Thymus (tissue), 11 donors: ENCODE measurements around the gene C11orf65. TPM values are rescaled to one million over a fixed set of nuclear protein-coding genes. Genes with fewer than 3 reads are reported as not detected.
"Not testable (repeated sequence)": the region's sequence is repeated elsewhere in the genome, so short reads cannot be mapped to it uniquely, and the experiment has no call there.

ENCODE experiments used
- DNase-seq, 9 donors: peaks; one replicate each; pipeline ENCODE4 v3.0.0-alpha.2; 2013; ENCODE audit warnings: low spot score in 9 of 9, low read depth in 6 of 9, missing footprints in 1 of 9
- H3K27ac ChIP-seq, 2 donors: one replicate each; pipeline ENCODE4 v1.5.1; 2013; ENCODE audit warnings: control low read depth in 1 of 2, low read depth in 1 of 2, low read length in 1 of 2, mild to moderate bottlenecking in 1 of 2, moderate library complexity in 1 of 2
- H3K27me3 ChIP-seq, 2 donors: one replicate each; pipeline ENCODE4 v1.5.1; 2013; ENCODE audit warnings: low read length in 1 of 2; ENCODE audit not compliant: control insufficient read depth in 2 of 2, insufficient read depth in 1 of 2
- H3K36me3 ChIP-seq, 2 donors: one replicate each; pipeline ENCODE4 v1.5.1; 2013; ENCODE audit warnings: low read length in 1 of 2, mild to moderate bottlenecking in 1 of 2, moderate library complexity in 1 of 2; ENCODE audit not compliant: control insufficient read depth in 2 of 2, insufficient read depth in 2 of 2
- H3K4me1 ChIP-seq, 2 donors: one replicate each; pipeline ENCODE4 v1.5.1; 2013; ENCODE audit warnings: low read length in 2 of 2; ENCODE audit not compliant: control insufficient read depth in 2 of 2, insufficient read depth in 2 of 2
- H3K4me3 ChIP-seq, 2 donors: one replicate each; pipeline ENCODE4 v1.5.1; 2013; ENCODE audit warnings: low read length in 2 of 2, control low read depth in 1 of 2, mild to moderate bottlenecking in 1 of 2
- H3K9me3 ChIP-seq, 2 donors: one replicate each; pipeline ENCODE4 v1.5.1; 2013; ENCODE audit warnings: low read length in 1 of 2, mild to moderate bottlenecking in 1 of 2; ENCODE audit not compliant: control insufficient read depth in 2 of 2, insufficient read depth in 1 of 2
- WGBS: extraction: QIAGEN DNeasy Blood & Tissue Kit; methylation state at CpG from one replicate; pipeline ENCODE4 v1.1.7; 2013; 5-methylcytosine and 5-hydroxymethylcytosine counted together
- polyA plus RNA-seq: library from polyadenylated mRNA; stranded (reverse); fragments of 200-250 nt; gene quantifications from one replicate; pipeline ENCODE4 v1.2.3, GENCODE V29; 2013
- total RNA-seq: library from RNA; stranded (reverse); fragments of 120-200 nt; gene quantifications from one replicate; pipeline ENCODE4 v1.2.4, GENCODE V29; 2013
- donor health status: healthy.

Gene C11orf65
- total and polyA plus RNA-seq, 2 donors = 1.4 to 1.8 TPM

DNA sequence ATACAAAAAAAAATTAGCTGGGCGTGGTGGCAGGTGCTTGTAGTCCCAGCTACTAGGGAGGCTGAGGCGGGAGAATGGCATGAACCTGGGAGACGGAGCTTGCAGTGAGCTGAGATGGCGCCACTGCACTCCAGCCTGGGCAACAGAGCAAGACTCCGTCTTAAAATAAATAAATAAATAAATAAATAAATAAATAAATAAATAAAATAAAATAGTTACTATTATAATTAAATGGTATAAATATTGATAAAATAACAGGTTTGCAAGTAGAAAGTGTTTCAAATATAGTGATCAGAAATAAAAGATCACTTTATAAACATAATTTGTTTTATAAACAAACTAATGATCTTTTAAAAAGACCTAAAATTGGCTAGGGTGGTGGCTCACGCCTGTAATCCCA is 70.7 kb downstream of the C11orf65 start:
- not testable (repeated sequence) for H3K36me3 ChIP-seq, H3K9me3 ChIP-seq, H3K27me3 ChIP-seq, H3K27ac ChIP-seq, DNase-seq, H3K4me3 ChIP-seq, H3K4me1 ChIP-seq
- whole genome bisulfite sequencing = 97% methylated on average over 6 of the region's 6 CpGs

DNA sequence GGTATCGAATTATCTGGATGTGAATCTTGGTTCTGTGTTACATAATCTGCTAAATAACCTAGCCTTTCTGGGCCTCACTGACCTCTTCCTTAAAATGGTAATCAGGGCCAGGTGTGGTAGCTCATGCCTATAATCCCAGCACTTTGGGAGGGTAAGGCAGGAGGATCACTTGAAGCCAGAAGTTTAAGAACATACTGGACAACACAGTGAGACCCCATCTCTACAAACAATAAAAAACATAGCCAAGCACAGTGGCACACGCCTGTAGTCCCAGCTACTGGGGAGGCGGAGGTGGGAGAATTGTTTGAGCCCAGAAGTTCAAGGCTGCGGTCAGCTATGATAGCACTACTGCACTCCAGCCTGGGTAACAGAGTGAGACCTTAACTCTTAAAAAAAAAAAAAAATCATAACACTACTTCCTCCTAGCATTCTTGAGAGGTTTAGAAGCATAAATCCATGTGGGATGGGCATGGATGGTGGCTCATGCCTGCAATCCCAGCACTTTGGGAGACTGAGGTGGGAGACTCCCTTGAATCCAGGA is 72.5 kb downstream of the C11orf65 start:
- Histone ChIP-seq H3K4me3 (no peak overlapping the region), H3K36me3 (no peaks in the 10 kb centered on the region), H3K27ac (no peak overlapping the region), H3K4me1 (no peaks in the 10 kb centered on the region), H3K27me3 (no peaks in the 10 kb centered on the region), H3K9me3 (no peaks in the 10 kb centered on the region)
- DNase-seq = no peak
- 97% methylated on average over 4 of the region's 4 CpGs for WGBS

DNA sequence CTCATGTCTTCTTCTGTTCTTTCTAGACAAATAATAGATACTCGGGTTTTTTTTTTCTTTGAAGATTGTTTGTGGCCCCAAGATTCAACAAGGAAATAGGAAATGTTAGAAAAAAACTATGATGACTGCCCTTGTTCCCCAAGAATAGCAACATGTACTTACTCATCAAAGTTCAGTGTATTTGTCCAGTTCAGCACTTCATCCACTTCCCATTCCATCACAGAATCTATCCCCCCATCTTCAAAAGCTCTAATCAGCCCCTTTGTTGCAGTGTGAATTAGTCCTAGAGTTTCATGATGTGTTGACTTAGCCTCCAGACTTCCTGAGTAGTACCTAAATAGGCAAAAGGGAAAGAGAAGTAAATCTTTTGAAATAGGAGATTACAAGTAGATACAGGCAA is 74.3 kb downstream of the C11orf65 start:
- H3K27ac ChIP-seq = no peak overlapping the region
- no peaks in the 10 kb centered on the region for H3K9me3 ChIP-seq
- no peaks in the 10 kb centered on the region for H3K27me3 ChIP-seq
- no peaks in the 10 kb centered on the region for H3K4me1 ChIP-seq
- no peak for DNase-seq
- H3K36me3 ChIP-seq = no peaks in the 10 kb centered on the region
- 66% methylated on average over 1 of the region's 1 CpG for WGBS
- no peak overlapping the region for H3K4me3 ChIP-seq

DNA sequence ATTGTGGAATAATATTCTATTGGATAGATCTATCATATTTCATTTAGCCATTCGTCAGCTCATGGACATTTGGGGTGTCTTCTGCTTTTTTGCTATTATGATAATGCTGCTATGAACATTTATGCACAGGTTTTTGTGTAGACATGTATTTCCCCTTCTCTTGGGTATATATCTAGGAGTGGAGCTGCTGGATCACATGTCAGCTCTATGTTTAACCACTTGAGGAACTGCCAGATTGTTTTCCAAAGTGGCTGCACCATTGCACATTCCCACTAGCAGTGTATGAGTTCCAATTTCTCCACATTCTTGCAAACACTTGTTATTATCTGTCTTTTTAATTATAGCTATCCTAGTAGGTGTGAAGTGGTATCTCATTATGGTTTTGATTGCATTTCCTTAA is 75.0 kb downstream of the C11orf65 start:
- H3K9me3 ChIP-seq = no peaks in the 10 kb centered on the region
- DNase-seq = no peak
- H3K27me3 ChIP-seq = no peaks in the 10 kb centered on the region
- H3K4me1 ChIP-seq = no peaks in the 10 kb centered on the region
- no peak overlapping the region for H3K4me3 ChIP-seq
- H3K27ac ChIP-seq = no peak overlapping the region
- no peaks in the 10 kb centered on the region for H3K36me3 ChIP-seq
- 97% methylated on average over 1 of the region's 1 CpG for WGBS

DNA sequence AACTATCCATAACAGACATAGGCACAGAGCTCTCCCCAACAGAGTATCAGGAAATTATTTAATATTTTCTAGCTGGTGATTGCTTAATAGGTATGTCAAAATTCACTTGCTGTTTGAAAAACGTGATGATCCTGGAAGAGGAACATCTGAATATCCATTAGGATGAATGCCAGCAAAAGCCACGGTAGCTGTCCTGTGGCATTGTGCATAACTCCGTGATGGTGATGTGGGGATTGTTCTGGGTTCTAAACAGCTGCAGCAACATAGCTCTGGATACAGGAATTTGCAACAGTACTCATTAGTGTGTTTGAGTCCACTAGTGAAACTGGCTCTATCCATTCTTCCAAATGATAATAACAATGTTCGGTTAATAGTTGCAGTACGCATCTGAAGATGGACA is 78.8 kb downstream of the C11orf65 start:
- no peak overlapping the region for H3K4me3 ChIP-seq
- no peaks in the 10 kb centered on the region for H3K36me3 ChIP-seq
- no peaks in the 10 kb centered on the region for H3K4me1 ChIP-seq
- H3K27ac ChIP-seq = no peak overlapping the region
- no peaks in the 10 kb centered on the region for H3K27me3 ChIP-seq
- WGBS = 93% methylated on average over 5 of the region's 5 CpGs
- DNase-seq = no peak
- no peaks in the 10 kb centered on the region for H3K9me3 ChIP-seq

DNA sequence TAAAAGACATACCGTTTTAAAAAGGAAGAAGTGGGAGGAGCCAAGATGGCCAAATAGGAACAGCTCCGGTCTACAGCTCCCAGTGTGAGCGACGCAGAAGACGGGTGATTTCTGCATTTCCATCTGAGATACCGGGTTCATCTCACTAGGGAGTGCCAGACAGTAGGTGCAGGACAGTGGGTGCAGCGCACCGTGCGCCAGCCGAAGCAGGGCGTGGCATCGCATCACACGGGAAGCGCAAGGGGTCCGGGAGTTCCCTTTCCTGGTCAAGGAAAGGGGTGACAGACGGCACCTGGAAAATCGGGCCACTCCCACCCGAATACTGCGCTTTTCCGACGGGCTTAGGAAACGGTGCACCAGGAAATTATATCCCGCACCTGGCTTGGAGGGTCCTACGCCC is 93.8 kb downstream of the C11orf65 start:
- not testable (repeated sequence) for H3K27me3 ChIP-seq, H3K36me3 ChIP-seq, H3K27ac ChIP-seq, H3K9me3 ChIP-seq, H3K4me3 ChIP-seq, DNase-seq, H3K4me1 ChIP-seq
- WGBS = 97% methylated on average over 24 of the region's 24 CpGs

DNA sequence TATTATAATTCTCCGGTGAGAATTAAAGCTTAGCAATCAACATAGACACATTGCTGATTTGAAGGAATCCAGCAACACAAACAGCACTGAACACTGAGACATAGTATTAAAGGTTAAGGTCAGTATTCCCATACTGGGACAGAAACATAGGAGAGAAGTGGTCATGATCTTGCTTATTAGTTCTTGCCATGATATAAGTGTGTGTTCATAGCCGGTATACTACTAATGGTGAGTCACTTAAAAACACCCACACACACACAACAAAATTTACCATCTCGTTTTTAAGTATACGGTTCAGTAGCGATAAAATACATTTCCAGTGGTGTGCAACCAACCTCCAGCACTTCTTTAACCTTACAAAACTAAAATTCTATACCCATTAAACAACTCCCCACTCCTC is 96.3 kb downstream of the C11orf65 start:
- DNase-seq = no peak
- 77% methylated on average over 5 of the region's 5 CpGs for WGBS

DNA sequence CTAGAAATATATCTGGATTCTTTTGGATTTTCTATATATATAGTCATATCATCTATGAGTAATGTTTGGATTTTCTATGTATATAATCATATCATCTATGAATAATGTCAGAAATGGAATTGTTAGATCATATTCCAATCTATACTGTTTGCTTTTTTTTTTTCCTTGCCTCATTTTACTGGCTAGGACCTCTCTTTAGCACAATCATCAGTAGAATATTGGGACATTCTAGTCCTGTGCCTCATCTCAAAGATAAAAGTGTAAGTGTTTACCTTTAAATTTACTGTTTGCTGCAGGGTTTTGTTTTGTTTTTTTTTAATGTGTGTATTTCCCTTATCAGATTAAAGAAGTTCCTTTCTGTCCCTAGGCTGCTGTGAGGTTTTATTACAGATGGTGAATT is 97.0 kb downstream of the C11orf65 start:
- peaks cover 3 to 8% of the 10 kb centered on the region in 2 donors for H3K36me3 ChIP-seq
- no peak for DNase-seq
- H3K27me3 ChIP-seq = no peaks in the 10 kb centered on the region
- H3K4me1 ChIP-seq = no peaks in the 10 kb centered on the region
- no peak overlapping the region for H3K4me3 ChIP-seq
- H3K27ac ChIP-seq = no peak overlapping the region
- H3K9me3 ChIP-seq = no peaks in the 10 kb centered on the region

More for the DNA sequence above, 96.3 kb downstream of the C11orf65 start:
- Histone ChIP-seq H3K27ac (no peak overlapping the region), H3K27me3 (no peaks in the 10 kb centered on the region), H3K4me3 (no peak overlapping the region), H3K4me1 (no peaks in the 10 kb centered on the region), H3K36me3 (peaks cover 3 to 5% of the 10 kb centered on the region in 2 donors), H3K9me3 (no peaks in the 10 kb centered on the region)

DNA sequence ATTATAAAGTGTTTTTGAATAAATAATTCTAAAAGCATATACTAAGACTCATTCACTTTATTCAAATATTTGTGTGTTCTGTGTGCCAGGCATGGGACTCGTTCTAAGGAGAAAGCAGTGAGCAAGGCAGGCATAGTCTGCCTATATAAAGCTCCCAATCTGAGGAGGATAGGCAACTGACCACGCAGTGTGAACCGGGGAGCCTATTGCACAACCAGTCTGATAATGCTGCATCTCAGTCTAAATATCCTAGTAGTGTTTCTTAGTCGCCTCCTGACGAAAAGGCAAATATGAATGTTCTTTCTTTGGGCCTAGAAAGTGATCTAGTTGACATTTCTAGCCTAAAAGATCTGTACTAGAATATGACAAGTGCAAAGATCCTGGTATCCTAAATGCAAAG is 98.3 kb downstream of the C11orf65 start:
- 99% methylated on average over 5 of the region's 5 CpGs for WGBS
- H3K27me3 ChIP-seq = no peaks in the 10 kb centered on the region
- DNase-seq = no peak
- H3K27ac ChIP-seq = no peak overlapping the region
- no peaks in the 10 kb centered on the region for H3K4me1 ChIP-seq
- H3K4me3 ChIP-seq = no peak overlapping the region
- H3K9me3 ChIP-seq = no peaks in the 10 kb centered on the region
- H3K36me3 ChIP-seq = peaks cover 7 to 12% of the 10 kb centered on the region in 2 donors

DNA sequence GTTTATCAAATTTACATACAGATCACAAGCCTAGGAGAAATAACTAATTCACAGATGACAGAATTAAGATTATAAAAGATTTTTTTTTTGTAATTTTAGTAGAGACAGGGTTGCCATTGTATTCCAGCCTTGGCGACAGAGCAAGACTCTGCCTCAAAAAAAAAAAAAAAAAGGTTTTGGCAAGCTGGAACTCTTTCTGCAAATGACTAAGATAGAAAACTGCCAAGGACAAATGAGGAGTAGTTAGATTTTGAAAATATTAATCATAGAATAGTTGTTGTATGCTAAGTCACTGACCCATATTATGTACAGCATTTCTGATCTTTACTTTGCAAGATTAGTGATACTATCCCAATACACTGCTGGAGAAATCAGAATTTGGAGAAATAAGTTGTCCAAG is 99.2 kb downstream of the C11orf65 start:
- H3K36me3 ChIP-seq = peaks cover 7 to 12% of the 10 kb centered on the region in 2 donors
- H3K4me1 ChIP-seq = no peaks in the 10 kb centered on the region
- H3K4me3 ChIP-seq = no peak overlapping the region
- WGBS = 98% methylated on average over 1 of the region's 1 CpG
- H3K9me3 ChIP-seq = no peaks in the 10 kb centered on the region
- H3K27me3 ChIP-seq = no peaks in the 10 kb centered on the region
- no peak for DNase-seq
- H3K27ac ChIP-seq = no peak overlapping the region
